Endothelial cell of umbilical vein (primary cell): ENCODE measurements around the gene DAB2IP. TPM values are rescaled to one million over a fixed set of nuclear protein-coding genes. Genes with fewer than 3 reads are reported as not detected.

Source experiments
- BruUV-seq: library from RNA; stranded (reverse); fragments of 400-500 nt; replicated peaks from 2 replicates; lab custom pipeline; 2021; lab: Mats Ljungman, UMichigan
- CTCF ChIA-PET: fragments of 300-600, 350-600 bp; sonication (Branson Sonifier 250); formaldehyde crosslinking; loops from one replicate; lab custom pipeline; 2021; ENCODE audit warnings: antibody characterized with exemption, inconsistent platforms; lab: Charles Lee
- POLR2A ChIA-PET: fragments of 300-600, 350-600 bp; sonication (Branson Sonifier 250); formaldehyde crosslinking; loops from one replicate; lab custom pipeline; 2021; ENCODE audit warnings: antibody characterized with exemption, inconsistent platforms; lab: Charles Lee
- DNase-seq: peaks from one replicate; pipeline ENCODE4 v3.0.0-alpha.2; 2011; ENCODE audit warnings: low read depth, low spot score
- FAIRE-seq: peaks from 2 replicates; lab custom pipeline; 2011; peaks lifted over from hg19 to GRCh38; lab: Jason Lieb, UNC
- H2AFZ ChIP-seq: 2 replicates; pipeline ENCODE4 v1.6.0; 2012; ENCODE audit warnings: low read depth, low read length, control low read depth, inconsistent platforms
- H3K27ac ChIP-seq: 2 replicates; pipeline ENCODE4 v1.5.1; 2011; ENCODE audit warnings: low read depth, mild to moderate bottlenecking, control low read depth, low read length, moderate library complexity; ENCODE audit not compliant: insufficient read depth
- H3K27me3 ChIP-seq, 2 experiments: 2 replicates each; pipeline versions ENCODE4 v1.6.0 to v1.6.1; 2011; ENCODE audit warnings: low read length in 2 of 2, mixed read lengths in 1 of 2; ENCODE audit not compliant: control insufficient read depth in 2 of 2, insufficient read depth in 2 of 2
- H3K36me3 ChIP-seq, 2 experiments: 2 replicates in 1 of 2; 3 replicates in 1 of 2; pipeline ENCODE4 v1.5.1; 2011; ENCODE audit warnings: low read length in 2 of 2, mild to moderate bottlenecking in 1 of 2, moderate library complexity in 1 of 2; ENCODE audit not compliant: control insufficient read depth in 2 of 2, insufficient read depth in 2 of 2; ENCODE audit errors: extremely low read depth in 1 of 2
- H3K4me1 ChIP-seq: 3 replicates; pipeline ENCODE4 v1.5.1; 2011; ENCODE audit warnings: mild to moderate bottlenecking, low read length; ENCODE audit not compliant: control insufficient read depth, insufficient read depth; ENCODE audit errors: extremely low read depth
- H3K4me2 ChIP-seq: 2 replicates; pipeline ENCODE4 v1.6.1; 2011; ENCODE audit warnings: low read length, control low read depth, mixed read lengths; ENCODE audit not compliant: insufficient read depth
- H3K4me3 ChIP-seq, 3 experiments: fragments of 200-600 bp in 1 of 3; sonication (generic), shearing (Covaris generic) in 1 of 3; replicated peaks in 1 of 3; 2 replicates each; pipeline ENCODE4 v1.5.1; 2011 to 2016; ENCODE audit warnings: control low read depth in 3 of 3, low read length in 3 of 3, mild to moderate bottlenecking in 2 of 3, inconsistent platforms in 1 of 3, low read depth in 1 of 3, moderate library complexity in 1 of 3; ENCODE audit not compliant: insufficient read depth in 1 of 3
- H3K79me2 ChIP-seq: 2 replicates; pipeline ENCODE4 v1.6.0; 2012; ENCODE audit warnings: low read length, inconsistent platforms; ENCODE audit not compliant: control insufficient read depth, insufficient read depth
- H3K9ac ChIP-seq: replicated peaks from 2 replicates; pipeline ENCODE3; 2011; ENCODE audit warnings: low read length, control low read depth; ENCODE audit not compliant: insufficient read depth; ENCODE audit errors: extremely low read depth
- H3K9me1 ChIP-seq: replicated peaks from 3 replicates; pipeline ENCODE4 v1.6.0; 2011; ENCODE audit warnings: mild to moderate bottlenecking, low read length; ENCODE audit not compliant: control insufficient read depth, insufficient read depth; ENCODE audit errors: extremely low read depth
- H3K9me3 ChIP-seq: replicated peaks from 2 replicates; pipeline ENCODE4 v1.5.1; 2012; ENCODE audit warnings: low read length, inconsistent platforms; ENCODE audit not compliant: control insufficient read depth, insufficient read depth
- H4K20me1 ChIP-seq: replicated peaks from 2 replicates; pipeline ENCODE3; 2011; ENCODE audit warnings: mild to moderate bottlenecking, low read length; ENCODE audit not compliant: control insufficient read depth, insufficient read depth; ENCODE audit errors: extremely low read depth
- CTCF ChIP-seq, 2 donors: IDR thresholded peaks; 1 replicate in 1 of 2; 2 replicates in 1 of 2; pipeline ENCODE4 v1.5.1; 2011; ENCODE audit warnings: low read length in 2 of 2, mild to moderate bottlenecking in 2 of 2, moderate library complexity in 2 of 2, control low read depth in 1 of 2, inconsistent platforms in 1 of 2, low read depth in 1 of 2; ENCODE audit not compliant: insufficient read depth in 1 of 2; ENCODE audit errors: extremely low read depth in 1 of 2
- EZH2 ChIP-seq: IDR thresholded peaks from 2 replicates; pipeline ENCODE4 v1.6.1; 2012; ENCODE audit warnings: borderline replicate concordance, low read depth, mild to moderate bottlenecking, moderate library complexity, low read length, inconsistent platforms; ENCODE audit not compliant: severe bottlenecking
- GATA2 ChIP-seq: IDR thresholded peaks from 2 replicates; pipeline ENCODE4 v1.7.0; 2011; ENCODE audit warnings: low read depth, mild to moderate bottlenecking, moderate library complexity, mixed read lengths, low read length; ENCODE audit not compliant: insufficient read length, insufficient read depth
- JUN ChIP-seq: IDR thresholded peaks from 2 replicates; pipeline ENCODE4 v1.6.1; 2011; ENCODE audit warnings: borderline replicate concordance, low read depth; ENCODE audit not compliant: insufficient read length, insufficient read depth
- MAX ChIP-seq: IDR thresholded peaks from 2 replicates; pipeline ENCODE4 v1.6.1; 2011; ENCODE audit not compliant: insufficient read depth, insufficient read length
- MYC ChIP-seq: IDR thresholded peaks from one replicate; pipeline ENCODE4 v1.6.1; 2011; ENCODE audit warnings: mild to moderate bottlenecking, low read depth, low read length
- POLR2AphosphoS5 ChIP-seq: IDR thresholded peaks from 2 replicates; pipeline ENCODE4 v1.6.1; 2012; ENCODE audit warnings: low read depth, mild to moderate bottlenecking, control low read depth, low read length, moderate library complexity; ENCODE audit not compliant: insufficient read depth
- dilution Hi-C: fragments of 300-500 bp; cut with MboI; formaldehyde crosslinking; loops from one replicate; pipeline ENCODE4 v1.15.0; 2019; ENCODE audit warnings: low sequenced_read_pairs; ENCODE audit not compliant: extremely low pct_ligation_motif_present
- intact Hi-C: fragments of 100-400 bp; cut with micrococcal nuclease; formaldehyde crosslinking; loops from one replicate; pipeline ENCODE4 v1.10.0; 2022
- polyA plus RNA-seq, 4 experiments: library from polyadenylated mRNA; depleted of rRNA in 3 of 4; stranded (reverse) in 3 of 4; unstranded in 1 of 4; fragments of >200 nt; gene quantifications; 2 replicates each; pipeline versions ENCODE4 v1.2.1 to v1.2.3, GENCODE V29; 2011 to 2012; ENCODE audit warnings: missing spikeins in 1 of 4
- total RNA-seq: library from RNA; stranded (reverse); gene quantifications from 2 replicates; pipeline ENCODE4 v1.2.3, GENCODE V29; 2021

Gene DAB2IP
- total and polyA plus RNA-seq, 2 donors (not counting 3 experiments of a cell fraction or from before 2014, with no cell fraction given), result 29.2 to 53.6 TPM

GRCh38 chr9:121685795-121686377, 34.5 kb downstream of the DAB2IP start:
- CTCF ChIA-PET, result interaction anchor here (0.7 to 7.8 kb wide), 7 partner anchors 12 to 320 kb away, joined by 3 to 143 read pairs (median 16); no protein-coding TSS in a partner anchor
- H3K9ac ChIP-seq, result no peak overlapping the region
- no peak overlapping the region for H3K4me2 ChIP-seq

GRCh38 chr9:121686930-121687541, 35.6 kb downstream of the DAB2IP start:
- peaks cover 0 to 2% of the 10 kb centered on the region in 2 experiments for H3K36me3 ChIP-seq
- no peak overlapping the region for H3K9ac ChIP-seq
- FAIRE-seq (peak; percentile 91), DNase-seq (peak; percentile 78)
- H3K4me2 ChIP-seq, result no peak overlapping the region
- BruUV-seq, result no TSS peak
- H3K27me3 ChIP-seq, result no peaks in the 10 kb centered on the region
- H3K4me1 ChIP-seq, result no peaks in the 10 kb centered on the region
- H2AFZ ChIP-seq, result no peak overlapping the region
- ChIA-PET POLR2A (no interaction called here), CTCF (interaction anchor here (0.6 to 7.8 kb wide), 42 partner anchors 11 to 435 kb away, joined by 3 to 143 read pairs (median 4); no protein-coding TSS in a partner anchor)
- no peaks in the 10 kb centered on the region for H4K20me1 ChIP-seq
- H3K4me3 ChIP-seq, result no peak overlapping the region
- intact Hi-C loops, result loop anchor here (1.0 to 5.0 kb wide), 3 partner anchors 8 to 410 kb away; no protein-coding TSS in a partner anchor
- TF ChIP-seq CTCF (IDR thresholded peaks at IDR 0.05; ENCODE audit: extremely low read depth in 1 of 2, insufficient read depth in 1 of 2, low read depth in 1 of 2, low read length in 2 of 2), result peak; percentile 90 to 91
- no peak for TF ChIP-seq EZH2
- H3K9me1 ChIP-seq, result no peaks in the 10 kb centered on the region
- dilution Hi-C loops, result no loop called here
- no peak overlapping the region for H3K27ac ChIP-seq
- H3K9me3 ChIP-seq, result no peaks in the 10 kb centered on the region
- no peaks in the 10 kb centered on the region for H3K79me2 ChIP-seq

More at GRCh38 chr9:121685795-121686377, 34.5 kb downstream of the DAB2IP start:
- H3K36me3 ChIP-seq, result peaks cover 0 to 6% of the 10 kb centered on the region in 2 experiments
- H3K27ac ChIP-seq, result no peak overlapping the region
- BruUV-seq, result no TSS peak
- no peak overlapping the region for H2AFZ ChIP-seq
- no peak for TF ChIP-seq JUN
- TF ChIP-seq MYC, result no peak
- TF ChIP-seq MAX, result no peak
- TF ChIP-seq POLR2AphosphoS5, result no peak
- no peak for TF ChIP-seq EZH2
- TF ChIP-seq GATA2, result no peak
- no peaks in the 10 kb centered on the region for H3K9me3 ChIP-seq
- FAIRE-seq, result no peak
- POLR2A ChIA-PET, result no interaction called here
- dilution Hi-C loops (no loop called here), intact Hi-C loops (loop anchor here (5.0 kb wide), 1 partner anchor 411 kb away; no protein-coding TSS in a partner anchor)
- no peak overlapping the region for H3K4me3 ChIP-seq
- H3K79me2 ChIP-seq, result no peaks in the 10 kb centered on the region
- H3K4me1 ChIP-seq, result no peaks in the 10 kb centered on the region
- no peaks in the 10 kb centered on the region for H3K27me3 ChIP-seq
- no peak for DNase-seq
- H3K9me1 ChIP-seq, result no peaks in the 10 kb centered on the region
- no peaks in the 10 kb centered on the region for H4K20me1 ChIP-seq
